Measurements from ENCODE around the gene MKNK1. TPM values are rescaled to one million over a fixed set of nuclear protein-coding genes. Genes with fewer than 3 reads are reported as not detected.

MKNK1 gene
- total and polyA plus RNA-seq, 12 donors = 22.4 to 50.6 (median 36.8) TPM

DNA sequence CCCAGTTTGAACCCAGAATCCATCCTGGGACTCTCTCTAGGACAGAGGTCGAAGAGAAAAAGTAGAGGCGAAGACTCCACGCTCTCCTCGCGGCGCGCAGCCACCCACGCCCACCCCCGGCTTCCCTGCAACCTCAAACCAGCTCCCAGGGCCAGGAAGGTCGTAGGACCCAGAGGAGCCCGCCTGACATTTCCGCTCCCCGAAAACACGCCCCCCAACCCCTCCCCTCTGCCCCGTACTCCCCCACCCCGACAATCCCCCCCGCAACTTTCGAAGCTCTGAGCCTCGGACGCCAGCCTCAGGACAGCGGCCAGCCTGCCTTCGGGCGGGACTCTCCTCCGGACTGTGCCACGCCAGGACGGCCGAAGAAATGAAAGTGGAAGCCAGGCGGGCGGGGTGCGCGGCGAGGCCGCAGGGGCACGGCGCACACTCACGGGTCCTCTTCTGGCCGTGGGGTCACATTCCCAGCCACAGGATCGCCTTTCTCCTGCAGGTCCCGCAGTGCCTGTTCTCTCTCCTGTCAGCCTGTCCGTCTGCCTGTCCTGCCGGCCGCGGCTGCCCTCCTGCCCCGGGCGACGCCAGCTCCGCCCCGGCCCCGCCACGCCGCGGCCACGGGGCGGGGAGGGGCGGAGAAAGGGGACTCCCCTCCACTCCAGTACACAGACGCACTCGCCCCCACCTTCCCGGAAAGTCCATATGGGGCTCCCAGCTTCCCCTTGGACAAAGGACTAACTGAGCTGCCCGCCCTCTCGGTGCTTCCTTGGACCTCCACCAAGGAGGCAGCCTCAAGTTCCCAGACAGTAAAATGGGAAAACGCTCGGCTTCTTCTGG lies 12.4 kb upstream of the MKNK1 start, which contains the start of gene MOB3C:
TSS of gene MOB3C (minus strand) at position 535 of the 831 bp plus-strand sequence. CDS start 3,490 bp downstream, outside the sequence.
- H3K36me3 ChIP-seq = peaks cover 0 to 17% (median 0%) of the 10 kb centered on the region in 9 donors
- H3K27ac ChIP-seq = peak within 1 kb of the TSS; percentile 56 to 98 (median 92)
- DNase-seq (peak; percentile 88 to 94), ATAC-seq (peak; percentile 89 to 93 (median 92))
- 0 to 1% methylated on average over 58 to 62 of the region's 62 CpGs for WGBS, 2 donors
- H3K4me3 ChIP-seq = peak within 1 kb of the TSS; percentile 43 to 95 (median 84)
- TF ChIP-seq, protein P1, sequence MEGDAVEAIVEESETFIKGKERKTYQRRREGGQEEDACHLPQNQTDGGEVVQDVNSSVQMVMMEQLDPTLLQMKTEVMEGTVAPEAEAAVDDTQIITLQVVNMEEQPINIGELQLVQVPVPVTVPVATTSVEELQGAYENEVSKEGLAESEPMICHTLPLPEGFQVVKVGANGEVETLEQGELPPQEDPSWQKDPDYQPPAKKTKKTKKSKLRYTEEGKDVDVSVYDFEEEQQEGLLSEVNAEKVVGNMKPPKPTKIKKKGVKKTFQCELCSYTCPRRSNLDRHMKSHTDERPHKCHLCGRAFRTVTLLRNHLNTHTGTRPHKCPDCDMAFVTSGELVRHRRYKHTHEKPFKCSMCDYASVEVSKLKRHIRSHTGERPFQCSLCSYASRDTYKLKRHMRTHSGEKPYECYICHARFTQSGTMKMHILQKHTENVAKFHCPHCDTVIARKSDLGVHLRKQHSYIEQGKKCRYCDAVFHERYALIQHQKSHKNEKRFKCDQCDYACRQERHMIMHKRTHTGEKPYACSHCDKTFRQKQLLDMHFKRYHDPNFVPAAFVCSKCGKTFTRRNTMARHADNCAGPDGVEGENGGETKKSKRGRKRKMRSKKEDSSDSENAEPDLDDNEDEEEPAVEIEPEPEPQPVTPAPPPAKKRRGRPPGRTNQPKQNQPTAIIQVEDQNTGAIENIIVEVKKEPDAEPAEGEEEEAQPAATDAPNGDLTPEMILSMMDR (IDR thresholded peaks at IDR 0.05) = no peak
- H3K4me1 ChIP-seq = peaks cover 25 to 54% (median 51%) of the 10 kb centered on the region in 9 donors
- no peaks in the 10 kb centered on the region for H3K27me3 ChIP-seq
- intact Hi-C loops (cut with DNase I) = loop anchor here in 4 of 10 donors (5.0 to 10.0 kb wide), 3 partner anchors 48 to 101 kb away; partner anchors contain the start of genes ATPAF1 (in 3 of the 4) and EFCAB14 (in 2 of the 4)
- H3K9me3 ChIP-seq = no peaks in the 10 kb centered on the region

- no peak for DNase-seq
- intact Hi-C loops (cut with DNase I) = loop anchor here in 4 of 10 donors (5.0 to 10.0 kb wide), 3 partner anchors 49 to 102 kb away; partner anchors contain the start of genes ATPAF1 (in 3 of the 4) and EFCAB14 (in 2 of the 4)
- ATAC-seq = peak in 1 of 8 donors; percentile 1
- WGBS, 2 donors = 39 to 52% methylated on average over 3 of the region's 3 CpGs
- no peaks in the 10 kb centered on the region for H3K27me3 ChIP-seq
- H3K36me3 ChIP-seq = peaks cover 0 to 25% (median 6%) of the 10 kb centered on the region in 9 donors
- H3K27ac ChIP-seq = peak overlapping the region; percentile 56 to 98 (median 92)
- no peaks in the 10 kb centered on the region for H3K9me3 ChIP-seq
- H3K4me3 ChIP-seq = peak overlapping the region; percentile 43 to 95 (median 84)
- peaks cover 25 to 61% (median 58%) of the 10 kb centered on the region in 9 donors for H3K4me1 ChIP-seq
- TF ChIP-seq, protein P1 (IDR thresholded peaks at IDR 0.05) = no peak
These were observed 11.7 kb upstream of the MKNK1 start for GRCh38 chr1:46615735-46616134.

- Histone ChIP-seq H3K36me3 (peaks cover 0 to 31% (median 9%) of the 10 kb centered on the region in 9 donors), H3K27me3 (no peaks in the 10 kb centered on the region), H3K4me3 (peak overlapping the region in 7 of 10 donors; percentile 57 to 95 (median 88)), H3K9me3 (no peaks in the 10 kb centered on the region), H3K4me1 (peaks cover 25 to 63% (median 58%) of the 10 kb centered on the region in 9 donors), H3K27ac (peak overlapping the region in 8 of 10 donors; percentile 69 to 98 (median 92))
- TF ChIP-seq, protein P1 (IDR thresholded peaks at IDR 0.05) = no peak
- DNase-seq = no peak
- 92 to 97% methylated on average over 2 of the region's 2 CpGs for WGBS, 2 donors
- ATAC-seq = no peak
- intact Hi-C loops (cut with DNase I) = loop anchor here in 4 of 10 donors (5.0 to 10.0 kb wide), 3 partner anchors 50 to 102 kb away; partner anchors contain the start of genes ATPAF1 (in 3 of the 4) and EFCAB14 (in 2 of the 4)
These were observed 11.0 kb upstream of the MKNK1 start for GRCh38 chr1:46615088-46615487.

GRCh38 chr1:46614604-46614984 lies 10.5 kb upstream of the MKNK1 start:
- Histone ChIP-seq H3K27ac (peak overlapping the region in 9 of 10 donors; percentile 54 to 98 (median 73)), H3K27me3 (no peaks in the 10 kb centered on the region), H3K9me3 (no peaks in the 10 kb centered on the region), H3K4me3 (peak overlapping the region in 4 of 10 donors; percentile 33 to 89 (median 64)), H3K4me1 (peaks cover 25 to 63% (median 58%) of the 10 kb centered on the region in 9 donors), H3K36me3 (peaks cover 0 to 36% (median 14%) of the 10 kb centered on the region in 9 donors)
- DNase-seq = no peak
- no peak for ATAC-seq
- TF ChIP-seq, protein P1 (IDR thresholded peaks at IDR 0.05) = no peak
- WGBS, 2 donors = 70 to 76% methylated on average over 2 of the region's 2 CpGs
- intact Hi-C loops (cut with DNase I) = loop anchor here in 3 of 10 donors (5.0 to 10.0 kb wide), 2 partner anchors 50 to 53 kb away; partner anchors contain the start of gene ATPAF1 (in 3 of the 3)
